HG02759 (cell line): Measurements from ENCODE around the gene PLCB1.

Source experiments
- ATAC-seq: cut with Tn5 transposase; IDR thresholded peaks from one replicate; pipeline ENCODE4 v1.9.1; 2021; ENCODE audit warnings: mild to moderate bottlenecking, moderate library complexity; ENCODE audit not compliant: unreplicated experiment

The PLCB1 gene

DNA sequence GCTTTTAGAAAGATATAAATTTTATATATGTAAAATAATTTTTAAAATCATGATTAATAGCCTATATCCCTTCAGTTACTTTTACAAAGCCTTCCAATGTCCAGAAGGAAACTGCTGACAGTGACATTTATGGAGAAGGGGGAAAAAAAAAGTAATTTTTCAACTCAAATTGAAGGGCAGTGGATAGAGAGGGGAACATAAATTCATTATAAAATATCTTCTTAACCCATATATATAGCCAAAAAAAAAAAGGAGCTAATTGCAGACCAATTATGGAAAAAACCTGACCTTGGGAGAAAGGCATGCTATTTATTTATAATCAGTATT lies 392.9 kb downstream of the PLCB1 start:
- no peak for ATAC-seq

DNA sequence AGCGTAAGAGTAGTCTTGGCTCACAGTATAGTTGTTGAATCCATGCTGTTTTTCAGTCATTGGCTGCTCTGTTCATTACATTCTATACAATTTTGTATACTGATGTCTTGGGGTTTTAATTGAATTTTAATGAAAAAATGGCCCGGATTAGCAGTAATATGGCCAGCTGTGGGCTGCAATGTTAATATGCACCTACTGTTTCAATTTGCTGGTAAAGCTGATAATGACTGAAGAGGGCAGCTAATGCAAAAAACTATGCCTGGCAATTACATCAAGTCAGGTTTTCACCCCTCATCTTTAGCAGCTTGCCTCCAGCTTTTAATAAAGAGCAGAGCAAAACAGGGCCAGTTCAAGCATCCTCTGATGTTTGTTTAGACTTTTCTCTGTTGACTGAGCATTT lies 394.5 kb downstream of the PLCB1 start:
- ATAC-seq, result no peak

- ATAC-seq, result peak; percentile 83
These were observed 396.1 kb downstream of the PLCB1 start for GRCh38 chr20:8527998-8528723.

DNA sequence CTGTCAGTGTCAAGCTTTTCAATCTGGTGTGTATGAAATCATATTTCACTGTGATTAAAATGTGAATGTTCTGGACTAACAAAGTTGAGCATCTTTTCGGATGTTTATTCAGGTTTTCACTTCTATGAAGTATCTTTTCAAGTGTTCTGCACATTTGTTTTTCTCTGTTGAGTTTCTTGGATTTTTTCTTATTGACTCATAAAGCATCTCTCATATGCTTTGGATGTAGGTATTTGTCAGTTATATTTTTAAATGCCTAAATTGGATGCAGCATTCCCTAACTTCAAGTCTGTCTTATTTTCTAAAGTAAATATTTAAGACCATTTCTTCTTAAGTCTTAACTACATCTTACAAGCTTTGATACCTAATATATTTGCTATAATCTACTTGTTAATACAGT lies 398.0 kb downstream of the PLCB1 start:
- ATAC-seq, result no peak

DNA sequence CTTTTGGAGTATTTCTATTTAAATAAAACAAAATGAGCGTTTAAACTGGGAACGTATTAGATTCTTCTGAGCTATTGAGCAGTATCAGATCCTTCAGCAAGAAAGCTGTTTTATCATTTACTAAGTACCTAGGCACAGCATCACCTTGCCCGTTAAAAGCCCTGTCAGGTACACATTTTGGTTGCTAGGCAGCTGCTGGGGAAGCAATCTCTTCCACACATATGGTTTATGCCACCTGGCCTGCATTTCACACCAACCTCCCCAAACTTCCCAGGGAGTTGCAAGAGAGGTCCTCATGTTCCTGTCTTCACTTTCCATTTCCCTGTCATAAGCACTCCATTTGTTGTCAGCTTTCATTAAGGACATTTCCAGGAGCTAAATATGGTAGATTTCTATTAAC lies 400.1 kb downstream of the PLCB1 start:
- no peak for ATAC-seq

DNA sequence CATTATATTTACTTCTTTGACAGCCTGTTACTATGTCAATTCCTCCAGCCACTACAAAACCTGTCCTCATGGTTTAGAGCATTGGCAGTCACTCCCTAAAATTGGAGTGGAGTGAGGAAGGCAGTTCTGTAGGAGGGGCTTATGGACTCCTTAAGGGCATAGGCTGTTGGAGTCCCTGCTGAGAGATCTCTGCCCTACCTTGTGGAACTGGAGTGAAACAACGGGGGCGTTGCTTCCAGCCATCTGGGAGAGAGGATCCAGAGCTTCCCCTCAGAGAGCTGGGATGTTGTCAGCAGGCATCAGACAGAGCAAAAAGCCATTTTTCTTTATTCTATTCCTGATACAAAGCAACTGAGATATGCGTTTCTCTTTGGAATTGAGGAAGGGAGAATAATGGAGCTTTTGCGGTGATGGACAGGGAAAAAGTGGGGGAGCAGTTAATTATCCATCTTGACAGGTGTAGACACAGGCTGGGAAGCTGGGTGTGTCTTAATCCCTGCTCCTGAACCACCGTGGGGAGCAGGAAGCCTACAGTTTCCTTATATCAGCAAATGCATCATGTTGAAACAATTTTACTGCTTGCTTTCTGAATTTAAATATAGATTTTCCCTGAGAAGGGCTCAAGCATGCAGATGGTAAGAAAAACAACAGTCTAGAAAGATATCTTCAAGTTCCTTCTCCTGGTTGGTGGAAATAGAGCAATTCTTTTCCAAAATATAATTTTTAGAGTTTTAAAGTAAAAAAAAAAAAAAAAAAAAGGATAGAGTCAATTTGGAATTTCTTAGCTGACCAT lies 402.5 kb downstream of the PLCB1 start:
- no peak for ATAC-seq

DNA sequence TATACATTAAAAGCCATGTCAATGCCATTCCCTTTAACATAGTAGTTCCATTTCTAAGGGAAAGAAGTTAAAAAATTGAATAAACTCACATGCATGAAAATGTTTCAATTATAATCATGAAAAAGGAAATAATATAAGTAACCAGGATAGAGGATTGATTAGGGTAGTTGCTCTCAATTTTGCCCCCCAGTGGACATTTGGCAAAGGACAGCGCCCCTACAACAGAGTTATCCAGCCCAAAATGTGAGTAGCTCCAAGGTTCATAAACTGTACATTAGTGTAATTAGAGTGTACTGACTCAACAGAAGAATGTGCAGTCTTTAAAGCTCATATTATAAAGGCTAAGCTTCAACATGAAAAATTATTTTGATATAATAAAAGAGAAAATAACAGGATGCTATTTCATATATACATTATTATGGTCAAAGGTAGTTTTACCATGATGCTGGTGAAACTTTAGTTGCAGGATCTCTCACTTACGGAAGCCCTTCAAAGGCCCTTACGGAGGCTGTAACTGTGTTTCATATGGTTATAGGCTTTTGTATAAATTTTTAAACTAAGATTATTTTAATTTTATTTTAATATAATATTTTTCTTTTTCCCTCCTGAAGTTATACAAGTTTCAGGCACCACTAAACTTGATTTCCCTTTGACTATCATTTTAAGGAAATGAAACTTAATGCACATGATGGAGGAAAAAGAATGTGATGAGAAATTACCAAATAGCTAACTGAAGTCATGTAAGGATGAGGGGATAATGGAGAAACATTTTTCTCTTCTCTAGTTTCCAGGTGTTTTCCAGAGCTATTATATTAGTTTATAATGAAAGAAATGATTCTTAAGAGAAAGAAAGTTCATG lies 403.6 kb downstream of the PLCB1 start:
- no peak for ATAC-seq

DNA sequence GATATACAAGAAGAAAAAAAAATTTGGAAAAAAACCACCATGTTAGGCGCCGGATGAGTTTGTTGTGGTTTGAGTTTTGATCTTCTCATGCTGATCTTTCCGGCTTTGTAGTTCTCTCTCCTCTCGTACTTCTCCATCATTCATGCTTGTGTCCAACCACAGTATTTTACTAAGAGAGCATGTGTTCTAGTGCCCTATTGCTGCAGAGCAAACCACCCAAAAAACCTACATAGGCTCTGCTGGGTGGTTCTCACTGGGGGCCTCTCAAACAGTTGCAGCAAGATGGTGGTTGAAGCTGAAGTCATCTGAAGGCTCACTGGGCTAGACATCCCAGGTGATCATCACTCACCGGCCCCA lies 404.2 kb downstream of the PLCB1 start:
- no peak for ATAC-seq

- no peak for ATAC-seq
These were observed 408.4 kb downstream of the PLCB1 start for GRCh38 chr20:8540466-8540865.

GRCh38 chr20:8542110-8542486 lies 410.0 kb downstream of the PLCB1 start:
- no peak for ATAC-seq

DNA sequence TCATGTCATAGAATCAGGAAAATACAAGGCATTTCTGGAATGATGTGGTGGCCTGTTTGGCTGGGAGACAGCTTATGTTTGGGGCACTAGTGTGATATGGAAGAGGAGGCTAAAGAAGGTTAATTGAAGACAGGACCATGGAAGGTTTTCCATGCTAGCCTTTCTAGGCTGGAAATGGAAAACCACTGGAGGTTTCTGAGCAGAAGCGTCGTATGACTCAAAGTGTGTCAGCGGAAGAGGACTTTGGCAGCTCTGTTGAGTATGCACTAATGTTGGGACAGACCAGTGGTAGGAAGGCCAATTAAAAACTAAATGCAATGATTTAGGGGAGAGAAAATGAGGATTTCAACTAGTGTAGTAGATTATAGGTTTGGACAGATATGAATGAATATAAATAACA lies 413.1 kb downstream of the PLCB1 start:
- ATAC-seq, result no peak

DNA sequence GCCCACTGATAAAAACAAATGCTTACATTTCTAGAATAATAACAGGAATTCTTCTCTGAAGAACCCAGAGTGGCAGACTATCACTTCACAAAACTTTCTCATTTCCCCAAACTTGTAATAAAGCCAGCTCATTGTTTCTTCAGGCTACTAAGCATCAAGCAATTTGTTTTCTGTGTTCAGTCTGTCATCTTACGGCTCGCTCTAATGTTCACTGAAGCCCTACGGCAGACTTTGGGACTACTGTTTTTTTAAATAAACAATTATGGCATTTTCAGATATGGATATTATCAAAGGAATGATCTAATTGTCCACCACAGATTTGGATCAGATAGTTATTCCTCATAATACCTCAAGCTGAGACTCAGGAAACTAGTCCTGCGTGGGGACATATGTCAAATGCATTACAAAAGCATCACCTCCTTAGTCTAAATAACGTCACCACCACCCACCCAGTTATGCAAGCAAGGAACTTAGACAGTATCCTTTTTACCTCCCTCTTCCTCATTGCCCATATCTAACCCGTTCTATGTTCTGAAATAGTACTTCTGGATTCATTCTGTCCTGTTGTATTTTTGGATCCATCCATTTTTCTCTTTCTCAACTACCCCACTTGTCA lies 415.1 kb downstream of the PLCB1 start:
- no peak for ATAC-seq

GRCh38 chr20:8547968-8548588 lies 416.0 kb downstream of the PLCB1 start:
- no peak for ATAC-seq

DNA sequence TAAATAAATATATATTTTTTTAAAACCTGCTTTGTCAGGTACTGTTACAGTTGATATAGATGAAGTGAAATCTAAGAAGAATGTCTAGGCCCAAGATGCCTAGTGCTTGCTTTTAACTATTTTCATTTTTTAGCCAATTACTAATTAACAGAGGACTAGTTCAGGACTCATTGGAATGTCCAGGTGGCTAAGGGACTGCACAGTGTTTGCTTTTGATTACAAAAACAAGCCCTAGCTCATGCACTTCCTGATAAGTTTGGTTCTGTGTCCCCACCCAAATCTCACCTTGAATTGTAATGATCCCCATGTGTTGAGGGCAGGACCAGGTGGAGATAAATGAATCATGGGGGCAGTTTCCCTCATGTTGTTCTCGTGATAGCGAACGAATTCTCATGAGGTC lies 417.1 kb downstream of the PLCB1 start:
- no peak for ATAC-seq

DNA sequence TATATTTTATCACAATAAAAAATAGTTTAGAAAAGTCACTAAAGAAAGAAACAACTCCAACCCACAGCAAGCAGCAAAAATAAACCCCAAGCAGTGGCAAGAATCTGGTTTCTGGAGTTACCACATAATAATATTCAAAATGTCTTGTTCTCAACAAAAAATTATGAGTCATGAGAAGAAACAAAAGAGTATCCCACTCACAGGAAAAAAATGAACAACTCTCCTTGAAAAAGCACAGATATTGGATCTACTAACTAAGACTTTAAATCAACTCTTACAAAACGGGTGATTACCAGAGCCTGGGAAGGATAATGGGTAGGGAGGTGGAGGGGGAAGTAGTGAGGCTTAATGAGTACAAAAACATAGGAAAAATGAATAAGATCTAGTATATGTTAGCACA lies 425.6 kb downstream of the PLCB1 start:
- no peak for ATAC-seq

- ATAC-seq, result no peak
These were observed 430.3 kb downstream of the PLCB1 start for GRCh38 chr20:8562356-8562755.

DNA sequence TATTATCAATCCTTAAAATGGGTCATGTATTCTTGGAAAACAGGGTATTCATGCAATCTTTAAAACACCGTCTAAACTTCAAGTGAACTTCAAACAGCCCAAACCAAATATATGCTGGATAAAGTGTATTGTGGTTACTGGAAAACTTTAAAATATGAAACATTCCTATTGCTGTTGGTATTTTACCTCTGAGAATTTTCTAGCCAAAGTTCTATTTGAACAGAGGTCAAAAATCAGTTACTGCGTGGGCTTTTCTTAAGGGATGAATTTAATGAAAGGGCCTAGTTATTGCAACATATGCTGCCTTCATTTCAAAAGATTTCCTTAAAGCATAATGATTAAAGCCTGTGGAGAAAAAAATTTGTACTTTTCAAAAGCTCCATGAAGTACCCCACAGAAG lies 436.0 kb downstream of the PLCB1 start:
- ATAC-seq, result no peak

DNA sequence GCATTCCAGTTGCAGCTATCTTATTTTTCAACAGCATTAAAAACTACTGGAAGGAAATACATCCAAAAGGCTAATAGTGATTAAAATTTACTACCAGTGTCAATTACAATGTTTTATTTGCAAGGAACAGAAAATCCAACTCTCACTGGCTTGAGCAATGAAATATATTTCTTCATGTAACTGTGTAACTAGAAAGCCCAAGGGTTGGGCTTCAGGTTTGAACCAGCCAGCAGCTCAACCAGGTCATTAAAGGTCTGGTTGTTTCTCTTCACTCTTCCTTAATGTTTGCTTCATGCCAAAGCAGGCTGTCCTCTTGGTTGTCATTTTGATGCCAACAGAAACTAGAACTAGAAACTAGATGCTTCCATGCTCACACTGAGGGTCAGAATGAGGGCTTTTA lies 437.7 kb downstream of the PLCB1 start:
- no peak for ATAC-seq

DNA sequence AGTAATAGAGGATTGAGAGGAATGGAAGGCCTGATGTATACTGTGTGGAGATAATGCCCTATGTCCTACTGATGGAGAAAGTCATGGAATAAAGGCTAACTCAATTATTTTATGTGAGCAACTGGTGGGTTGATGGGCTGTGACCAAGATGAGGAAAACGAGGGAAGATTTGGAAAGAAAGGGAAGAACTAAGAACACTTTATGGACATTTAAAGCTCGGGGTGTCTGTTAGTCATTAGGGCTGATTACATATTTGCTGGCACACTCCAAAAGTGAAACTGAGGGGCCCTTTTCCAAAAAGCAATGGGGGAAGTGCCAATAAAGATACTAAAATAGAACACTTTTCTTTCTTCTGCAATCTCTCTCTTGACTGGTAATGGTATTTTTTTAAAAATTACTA lies 439.5 kb downstream of the PLCB1 start:
- no peak for ATAC-seq

DNA sequence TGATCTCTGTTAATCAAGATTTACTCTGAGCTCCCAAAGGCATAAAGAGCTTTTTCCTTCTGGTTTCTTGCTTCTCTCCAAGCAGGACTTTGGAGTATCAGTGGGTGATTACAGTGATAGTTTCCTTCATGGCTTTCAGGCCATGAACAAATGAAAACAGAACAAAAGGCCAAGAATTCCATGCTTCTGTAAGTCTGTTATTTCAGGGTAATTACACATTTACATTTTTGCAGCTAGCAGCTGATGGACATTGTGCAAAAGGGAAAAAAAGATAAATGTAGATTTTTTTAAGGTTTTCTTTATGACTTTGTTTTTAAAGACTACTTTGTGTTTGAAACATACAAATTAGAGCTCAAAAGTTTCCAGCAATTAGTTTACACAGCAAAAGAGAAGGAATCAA lies 441.6 kb downstream of the PLCB1 start:
- no peak for ATAC-seq

GRCh38 chr20:8575114-8575513 lies 443.0 kb downstream of the PLCB1 start:
- no peak for ATAC-seq
